Stimulated activated memory B cell treated with anti-CD40 and anti-IgM and Interleukin-4, amounts not matched to agents 10 μg/mL and 1 μg/mL and 100 μg/mL, for 72 hours (primary cell): ENCODE data around the gene RPL28.
"Not testable (repeated sequence)": the region's sequence is repeated elsewhere in the genome, so short reads cannot be mapped to it uniquely, and the experiment has no call there.

Source experiments
- ATAC-seq: fragments of 150-1000 bp; cut with Tn5 transposase; 2 replicates; pipeline ENCODE4 v1.10.0; 2021
- H3K27ac Mint-ChIP-seq: one replicate; pipeline ENCODE4 v1.8.0; 2022; ENCODE audit warnings: mild to moderate bottlenecking, mixed read lengths
- H3K27me3 Mint-ChIP-seq: one replicate; pipeline ENCODE4 v1.8.0; 2022; ENCODE audit warnings: mixed read lengths
- H3K36me3 Mint-ChIP-seq: one replicate; pipeline ENCODE4 v1.8.0; 2022; ENCODE audit warnings: mixed read lengths
- H3K4me1 Mint-ChIP-seq: one replicate; pipeline ENCODE4 v1.8.0; 2022; ENCODE audit warnings: mixed read lengths
- H3K4me3 Mint-ChIP-seq: one replicate; pipeline ENCODE4 v1.8.0; 2022; ENCODE audit warnings: mild to moderate bottlenecking, moderate library complexity, mixed read lengths
- H3K9me3 Mint-ChIP-seq: one replicate; pipeline ENCODE4 v1.8.0; 2022; ENCODE audit warnings: mixed read lengths

RPL28 gene

DNA sequence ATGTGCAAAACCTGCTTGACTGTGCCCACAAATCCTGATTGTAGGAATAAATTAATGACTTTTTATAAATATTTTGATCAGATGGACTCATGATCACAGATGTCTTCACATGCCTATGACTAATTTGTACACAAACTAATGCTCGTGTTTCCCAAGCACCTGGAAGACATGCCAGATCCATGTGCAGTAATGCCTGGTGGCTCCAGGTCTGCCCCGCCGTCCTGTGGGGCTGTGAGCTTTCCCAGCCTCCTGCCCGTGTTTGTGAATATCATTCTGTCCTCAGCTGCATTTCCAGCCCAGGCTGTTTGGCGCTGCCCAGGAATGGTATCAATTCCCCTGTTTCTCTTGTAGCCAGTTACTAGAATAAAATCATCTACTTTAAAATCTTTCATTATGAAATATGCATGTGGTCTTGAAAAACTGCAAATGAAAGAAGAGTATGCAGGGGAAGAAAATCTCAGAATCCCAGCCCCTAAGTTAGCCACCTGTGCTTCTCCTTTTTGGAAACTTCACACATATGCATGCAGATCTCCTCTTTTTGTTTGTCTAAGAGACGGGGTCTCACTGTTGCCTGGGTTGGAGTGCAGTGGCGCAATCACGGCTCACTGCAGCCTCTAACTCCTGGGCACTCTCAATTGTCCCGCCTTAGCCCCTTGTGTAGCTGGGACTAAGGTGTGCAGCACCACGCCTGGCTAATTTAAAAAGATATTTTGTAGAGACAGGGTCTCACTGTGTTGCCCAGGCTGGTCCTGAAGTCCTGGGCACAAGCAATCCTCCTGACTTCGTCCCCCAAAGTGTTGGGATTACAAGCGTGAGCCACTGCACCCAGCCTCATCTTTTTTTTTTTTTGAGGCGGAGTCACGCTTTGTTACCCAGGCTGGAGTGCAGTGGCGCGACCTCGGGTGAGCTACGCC is 6.2 kb downstream of the RPL28 start:
- Mint-ChIP-seq H3K36me3 (peaks cover 39% of the 10 kb centered on the region), H3K27me3 (no peaks in the 10 kb centered on the region), H3K4me3 (no peak overlapping the region), H3K4me1 (peaks cover 45% of the 10 kb centered on the region), H3K9me3 (no peaks in the 10 kb centered on the region), H3K27ac (no peak overlapping the region)
- ATAC-seq: no peak

GRCh38 chr19:55392820-55393761 is 7.4 kb downstream of the RPL28 start:
- Mint-ChIP-seq H3K27ac (no peak overlapping the region), H3K4me1 (peaks cover 37% of the 10 kb centered on the region), H3K4me3 (no peak overlapping the region), H3K36me3 (peaks cover 30% of the 10 kb centered on the region), H3K9me3 (no peaks in the 10 kb centered on the region), H3K27me3 (no peaks in the 10 kb centered on the region)
- no peak for ATAC-seq

DNA sequence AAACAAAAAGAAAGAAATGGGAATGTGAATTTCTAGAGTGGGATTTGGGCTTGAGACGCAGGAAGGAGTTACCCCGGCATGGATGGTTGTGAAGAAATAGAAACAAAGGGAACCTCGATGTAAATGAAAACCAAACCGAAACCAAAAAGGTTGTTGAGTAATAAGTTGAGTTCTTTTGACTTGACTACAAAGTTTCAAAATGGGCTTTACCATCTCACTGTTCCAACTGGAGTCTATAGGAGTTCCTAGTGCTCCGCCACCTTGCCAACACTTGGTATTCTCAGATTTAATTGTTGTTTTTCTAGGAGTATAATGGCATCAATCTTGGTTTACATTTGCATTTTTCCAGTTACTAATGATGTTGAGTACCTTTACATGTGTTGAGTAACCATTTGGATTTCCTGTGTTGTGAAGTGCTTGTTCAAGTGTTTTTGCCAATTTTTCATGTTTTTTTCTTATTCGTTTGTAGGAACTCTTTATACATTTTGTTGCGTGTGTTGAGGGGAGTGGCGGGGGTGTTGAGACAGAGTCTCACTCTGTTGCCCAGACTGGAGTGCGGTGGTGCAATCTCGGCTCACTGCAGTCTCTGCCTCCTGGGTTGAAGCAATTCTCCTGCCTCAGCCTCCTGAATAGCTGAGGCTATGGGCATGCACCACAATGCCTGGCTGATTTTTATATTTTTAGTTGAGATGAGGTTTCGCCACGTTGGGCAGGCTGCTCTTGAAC is 12.6 kb downstream of the RPL28 start:
- H3K27ac Mint-ChIP-seq: no peak overlapping the region
- H3K27me3 Mint-ChIP-seq: no peaks in the 10 kb centered on the region
- H3K4me1 Mint-ChIP-seq: peaks cover 14% of the 10 kb centered on the region
- H3K9me3 Mint-ChIP-seq: peaks cover 2% of the 10 kb centered on the region
- no peak overlapping the region for H3K4me3 Mint-ChIP-seq
- ATAC-seq: no peak
- H3K36me3 Mint-ChIP-seq: peaks cover 25% of the 10 kb centered on the region

- H3K27me3 Mint-ChIP-seq: no peaks in the 10 kb centered on the region
- H3K36me3 Mint-ChIP-seq: peaks cover 35% of the 10 kb centered on the region
- no peak overlapping the region for H3K27ac Mint-ChIP-seq
- H3K9me3 Mint-ChIP-seq: peaks cover 2% of the 10 kb centered on the region
- H3K4me1 Mint-ChIP-seq: peaks cover 17% of the 10 kb centered on the region
- no peak for ATAC-seq
- no peak overlapping the region for H3K4me3 Mint-ChIP-seq
Measured at GRCh38 chr19:55400281-55401087, 14.8 kb downstream of the RPL28 start.

DNA sequence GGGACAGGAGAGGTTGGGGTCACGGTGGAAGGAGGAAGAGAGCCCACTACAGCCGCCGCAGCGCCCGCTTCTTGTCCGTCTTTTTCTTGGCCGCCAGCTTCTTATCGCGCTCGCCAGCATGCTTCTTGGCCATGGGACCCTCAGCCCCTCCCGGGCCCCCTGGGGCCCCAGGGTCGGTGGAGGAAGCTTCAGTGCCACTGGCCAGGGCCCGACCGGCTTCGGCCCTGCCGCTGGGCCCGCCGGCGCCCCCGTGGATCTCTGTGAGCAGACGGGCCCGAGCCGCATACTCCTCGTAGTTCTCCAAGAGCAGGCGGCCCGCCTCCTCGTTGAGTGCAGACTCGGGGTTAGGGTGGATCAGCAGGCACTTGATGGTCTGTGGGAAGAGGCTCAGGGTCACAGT is 15.7 kb downstream of the RPL28 start:
- H3K4me3 Mint-ChIP-seq, ATAC-seq, H3K27ac Mint-ChIP-seq, H3K9me3 Mint-ChIP-seq, H3K27me3 Mint-ChIP-seq: not testable (repeated sequence)
- Mint-ChIP-seq H3K36me3 (peaks cover 44% of the 10 kb centered on the region), H3K4me1 (peaks cover 26% of the 10 kb centered on the region)

DNA sequence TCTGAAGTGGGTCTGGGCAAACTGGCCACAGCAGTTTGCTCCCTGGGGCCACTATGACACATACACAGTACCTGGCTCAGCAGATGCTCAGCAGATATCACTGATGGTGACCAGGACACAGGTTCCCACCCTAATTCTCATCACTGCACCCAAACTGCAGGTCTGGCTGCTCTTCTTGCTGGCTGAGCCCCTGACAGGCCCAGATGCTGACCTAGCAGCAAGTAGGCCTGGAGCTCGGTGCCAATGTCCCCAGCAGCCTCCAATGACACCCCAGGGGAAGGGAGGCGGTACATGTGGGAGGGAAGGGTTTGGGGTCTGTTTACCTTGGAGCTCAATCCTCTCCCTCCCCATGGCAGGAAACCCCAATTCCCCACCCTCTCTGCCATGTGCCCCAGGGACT is 16.8 kb downstream of the RPL28 start:
- Mint-ChIP-seq H3K9me3 (peaks cover 2% of the 10 kb centered on the region), H3K4me1 (peaks cover 31% of the 10 kb centered on the region), H3K27me3 (no peaks in the 10 kb centered on the region), H3K4me3 (no peak overlapping the region), H3K27ac (no peak overlapping the region), H3K36me3 (peaks cover 49% of the 10 kb centered on the region)
- no peak for ATAC-seq

DNA sequence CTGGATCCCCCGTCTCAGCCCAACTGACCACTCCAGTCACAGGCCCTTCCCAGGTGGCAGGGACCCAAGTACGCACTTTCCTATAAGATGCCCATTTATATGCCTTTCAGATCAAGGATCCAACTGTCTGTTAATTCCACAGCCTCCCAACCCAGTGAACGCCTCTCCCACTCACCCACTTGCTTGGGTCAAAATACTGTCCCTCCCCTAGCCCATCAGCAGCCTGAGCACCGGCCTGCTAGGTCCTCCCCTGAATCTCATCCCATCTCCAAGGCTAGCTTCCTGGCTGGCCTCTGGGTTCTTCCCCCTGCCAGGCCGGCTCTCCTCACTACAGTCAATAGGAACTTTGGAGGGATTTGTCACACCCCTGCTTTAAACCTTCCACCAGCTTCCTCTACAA is 19.9 kb downstream of the RPL28 start:
- no peak overlapping the region for H3K27ac Mint-ChIP-seq
- no peak for ATAC-seq
- H3K36me3 Mint-ChIP-seq: peaks cover 45% of the 10 kb centered on the region
- peaks cover 17% of the 10 kb centered on the region for H3K4me1 Mint-ChIP-seq
- no peaks in the 10 kb centered on the region for H3K27me3 Mint-ChIP-seq
- no peaks in the 10 kb centered on the region for H3K9me3 Mint-ChIP-seq
- H3K4me3 Mint-ChIP-seq: peak overlapping the region; percentile 1

DNA sequence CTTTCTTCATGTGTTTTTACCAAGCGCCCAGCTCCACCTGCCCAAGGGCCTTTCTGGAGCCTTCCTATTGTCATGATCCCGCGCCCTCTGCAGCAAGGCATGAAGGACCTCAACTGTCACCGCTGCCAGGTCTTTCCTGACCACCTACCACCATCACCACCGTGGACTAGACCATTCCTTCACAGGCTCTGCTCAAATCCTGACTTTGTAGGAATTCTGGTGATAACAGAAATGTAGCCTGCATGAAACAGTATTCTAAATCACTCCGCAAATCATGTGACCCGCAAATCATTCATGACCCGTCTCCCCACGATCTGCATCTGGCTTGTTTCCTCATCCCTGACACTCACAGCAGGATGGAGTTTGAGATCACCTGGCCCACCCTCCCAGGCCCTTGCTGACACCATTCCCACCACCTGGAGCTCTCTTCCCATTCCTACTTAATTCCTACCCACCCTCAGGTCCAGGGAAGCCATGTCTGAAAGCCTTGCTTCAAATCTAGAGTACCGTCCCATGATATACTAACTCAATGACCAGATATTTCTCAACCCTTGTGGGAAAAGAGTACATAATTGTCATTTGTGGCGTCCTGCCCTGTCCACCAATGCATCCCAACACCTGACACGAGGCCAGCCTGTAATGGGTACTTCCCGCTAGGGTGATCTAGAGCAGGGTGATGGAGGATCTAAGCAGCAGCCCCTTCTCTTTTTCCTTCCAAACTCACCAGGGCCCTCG is 20.5 kb downstream of the RPL28 start:
- H3K4me1 Mint-ChIP-seq: peaks cover 17% of the 10 kb centered on the region
- no peak for ATAC-seq
- peak overlapping the region; percentile 87 for H3K4me3 Mint-ChIP-seq
- H3K9me3 Mint-ChIP-seq: no peaks in the 10 kb centered on the region
- H3K27ac Mint-ChIP-seq: peak overlapping the region; percentile 94
- no peaks in the 10 kb centered on the region for H3K27me3 Mint-ChIP-seq
- H3K36me3 Mint-ChIP-seq: peaks cover 41% of the 10 kb centered on the region

DNA sequence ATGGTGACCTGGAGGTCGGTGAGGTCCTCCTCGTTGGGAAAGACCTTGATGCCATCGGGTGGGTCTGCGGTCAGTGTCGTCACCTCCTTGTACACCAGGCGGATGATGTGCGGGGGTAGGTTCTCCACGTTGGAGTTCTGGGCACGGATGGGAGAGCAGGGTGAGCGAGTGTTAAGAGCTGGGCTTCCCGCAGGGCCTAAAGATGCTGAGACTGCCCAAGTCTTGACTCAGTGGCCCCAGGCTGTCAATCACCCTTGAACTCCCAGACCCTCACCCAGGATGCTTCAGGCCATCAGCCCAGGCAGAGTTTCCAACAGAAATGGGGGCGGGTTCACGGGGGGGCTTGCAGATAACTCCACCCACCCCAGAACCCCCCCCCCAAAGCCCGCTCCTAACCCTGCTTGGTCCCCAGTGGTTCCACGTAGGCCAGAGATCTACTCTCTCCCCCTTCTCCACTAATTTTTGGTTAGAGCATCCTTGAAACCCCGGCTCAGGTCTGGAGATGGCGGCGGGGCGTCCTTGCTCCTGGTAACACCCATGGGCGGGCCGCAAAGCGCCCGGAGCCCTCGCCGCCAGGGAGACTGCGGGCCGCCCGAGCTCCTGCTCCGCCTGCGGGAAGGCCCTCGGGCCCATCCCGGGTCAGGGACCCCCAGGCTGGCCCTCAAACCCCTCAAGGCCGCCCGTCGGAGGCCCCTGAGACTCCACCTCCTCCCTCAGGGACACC is 21.3 kb downstream of the RPL28 start:
- Mint-ChIP-seq H3K4me1 (peaks cover 17% of the 10 kb centered on the region), H3K27me3 (no peaks in the 10 kb centered on the region), H3K4me3 (peak overlapping the region; percentile 87), H3K36me3 (peaks cover 36% of the 10 kb centered on the region), H3K9me3 (no peaks in the 10 kb centered on the region), H3K27ac (peak overlapping the region; percentile 94)
- ATAC-seq: peak; percentile 0

- Mint-ChIP-seq H3K27ac (peak within 1 kb of the TSS; percentile 94), H3K36me3 (peaks cover 32% of the 10 kb centered on the region), H3K4me3 (peak within 1 kb of the TSS; percentile 87), H3K4me1 (peaks cover 17% of the 10 kb centered on the region)
- H3K27me3 Mint-ChIP-seq, H3K9me3 Mint-ChIP-seq: not testable (repeated sequence)
- peak; percentile 32 for ATAC-seq
Measured at GRCh38 chr19:55407550-55407799, 21.7 kb downstream of the RPL28 start, which contains the start of gene UBE2S. TSS of gene UBE2S (minus strand) at chr19:55407788. CDS start at chr19:55407589, 199 bp downstream.

- Mint-ChIP-seq H3K4me1 (peaks cover 17% of the 10 kb centered on the region), H3K4me3 (peak overlapping the region; percentile 87), H3K27me3 (no peaks in the 10 kb centered on the region), H3K9me3 (no peaks in the 10 kb centered on the region), H3K36me3 (peaks cover 28% of the 10 kb centered on the region), H3K27ac (peak overlapping the region; percentile 94)
- peak; percentile 97 for ATAC-seq
Measured at GRCh38 chr19:55407800-55408532, 22.2 kb downstream of the RPL28 start.

GRCh38 chr19:55408533-55408872 is 22.8 kb downstream of the RPL28 start:
- H3K27ac Mint-ChIP-seq: peak overlapping the region; percentile 94
- peaks cover 17% of the 10 kb centered on the region for H3K4me1 Mint-ChIP-seq
- H3K27me3 Mint-ChIP-seq: no peaks in the 10 kb centered on the region
- H3K36me3 Mint-ChIP-seq: peaks cover 22% of the 10 kb centered on the region
- no peak for ATAC-seq
- no peaks in the 10 kb centered on the region for H3K9me3 Mint-ChIP-seq
- peak overlapping the region; percentile 87 for H3K4me3 Mint-ChIP-seq

DNA sequence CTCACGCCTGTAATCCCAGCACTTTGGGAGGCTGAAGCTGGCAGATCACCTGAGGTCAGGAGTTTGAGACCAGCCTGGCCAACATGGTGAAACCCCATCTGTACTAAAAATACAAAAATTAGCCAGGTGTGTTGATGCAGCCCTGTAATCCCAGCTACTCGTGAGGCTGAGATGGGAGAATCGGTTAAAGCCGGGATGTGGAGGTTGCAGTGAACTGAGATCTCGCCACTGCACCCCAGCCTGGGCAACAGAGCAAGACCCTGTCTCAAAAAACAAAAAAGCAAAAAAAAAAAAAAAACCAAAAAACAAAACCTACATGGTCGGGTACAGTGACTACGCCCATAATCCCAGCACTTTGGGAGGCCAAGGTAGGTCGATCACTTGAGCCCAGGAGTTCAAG is 23.4 kb downstream of the RPL28 start:
- ATAC-seq, H3K27me3 Mint-ChIP-seq, H3K9me3 Mint-ChIP-seq: not testable (repeated sequence)
- peak overlapping the region; percentile 87 for H3K4me3 Mint-ChIP-seq
- peak overlapping the region; percentile 94 for H3K27ac Mint-ChIP-seq
- H3K4me1 Mint-ChIP-seq: peaks cover 17% of the 10 kb centered on the region
- H3K36me3 Mint-ChIP-seq: peaks cover 16% of the 10 kb centered on the region
